GM19468 (cell line): ENCODE data around the gene POU2F2.
"Not testable (repeated sequence)": the region's sequence is repeated elsewhere in the genome, so short reads cannot be mapped to it uniquely, and the experiment has no call there.

Source experiments
- ATAC-seq: cut with Tn5 transposase; IDR thresholded peaks from one replicate; pipeline ENCODE4 v1.9.1; 2021; ENCODE audit warnings: mild to moderate bottlenecking, moderate library complexity, moderate number of reproducible peaks; ENCODE audit not compliant: unreplicated experiment; ENCODE audit errors: extremely low read depth

The POU2F2 gene

GRCh38 chr19:42068361-42068755, 63.9 kb downstream of the POU2F2 start:
- ATAC-seq = no peak

DNA sequence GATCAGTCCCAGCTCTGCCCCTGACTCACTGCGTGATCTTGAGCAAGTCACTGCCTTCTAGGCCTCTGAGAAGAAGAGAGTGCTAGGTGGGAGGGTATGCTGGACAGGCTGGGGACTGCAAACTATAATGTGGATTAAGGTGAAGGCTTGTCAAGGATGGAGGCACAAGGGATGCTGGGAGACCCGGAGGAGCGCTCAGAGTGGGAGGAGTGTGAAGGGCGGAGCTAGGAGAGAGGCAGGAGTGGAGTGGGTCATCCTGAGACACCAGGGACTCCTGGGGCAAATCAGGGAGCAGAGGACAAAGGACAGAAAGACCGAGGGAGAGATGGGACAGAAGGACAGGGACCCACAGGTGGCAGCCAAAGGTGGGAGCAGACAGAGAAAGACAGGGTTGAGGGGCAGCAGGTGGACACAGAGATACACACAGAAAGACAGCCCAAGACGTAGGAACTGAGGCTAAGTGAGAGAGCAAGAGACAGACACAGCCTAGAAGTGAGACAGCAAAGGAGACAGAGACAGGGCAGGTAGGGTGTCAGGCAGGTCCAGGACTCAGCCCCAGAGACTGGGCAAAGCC, 64.8 kb downstream of the POU2F2 start:
- no peak for ATAC-seq

DNA sequence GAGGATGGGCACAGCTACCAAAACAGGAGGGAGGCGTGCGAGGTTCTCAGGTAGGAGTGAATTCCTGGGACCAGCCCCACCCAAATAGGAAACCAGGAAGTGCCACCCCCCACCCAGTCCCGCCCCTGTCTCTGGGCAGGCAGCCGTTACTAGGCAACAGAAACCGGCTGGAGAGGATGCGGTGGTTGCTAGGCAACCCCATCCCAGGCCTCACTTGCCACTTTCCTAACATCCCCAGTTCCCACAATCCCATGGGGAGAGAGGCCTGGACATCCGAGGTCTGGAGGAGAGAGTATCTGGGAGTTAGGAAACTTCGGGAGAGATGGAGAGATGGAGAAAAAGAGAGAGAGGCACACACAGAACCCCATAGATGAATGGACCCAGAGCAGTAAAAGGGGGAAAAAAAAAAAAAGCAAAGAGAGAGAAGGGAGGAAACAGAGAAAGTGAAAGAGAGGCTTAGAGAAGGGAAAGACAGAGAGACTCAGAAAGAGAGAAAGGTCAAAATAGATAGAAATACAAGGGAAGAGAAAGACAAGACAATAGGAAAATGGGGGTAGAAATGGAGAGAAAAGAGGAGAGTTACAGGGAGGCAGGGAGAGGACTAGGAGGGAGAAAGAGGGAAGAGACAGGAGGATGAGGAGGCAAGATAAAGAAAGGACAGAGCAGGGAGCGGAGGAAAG, 66.0 kb downstream of the POU2F2 start:
- ATAC-seq = no peak

GRCh38 chr19:42065511-42065910, 66.7 kb downstream of the POU2F2 start:
- no peak for ATAC-seq

GRCh38 chr19:42065051-42065450, 67.2 kb downstream of the POU2F2 start:
- ATAC-seq = no peak

- ATAC-seq = no peak
Observed at GRCh38 chr19:42064432-42064831, 67.8 kb downstream of the POU2F2 start.

DNA sequence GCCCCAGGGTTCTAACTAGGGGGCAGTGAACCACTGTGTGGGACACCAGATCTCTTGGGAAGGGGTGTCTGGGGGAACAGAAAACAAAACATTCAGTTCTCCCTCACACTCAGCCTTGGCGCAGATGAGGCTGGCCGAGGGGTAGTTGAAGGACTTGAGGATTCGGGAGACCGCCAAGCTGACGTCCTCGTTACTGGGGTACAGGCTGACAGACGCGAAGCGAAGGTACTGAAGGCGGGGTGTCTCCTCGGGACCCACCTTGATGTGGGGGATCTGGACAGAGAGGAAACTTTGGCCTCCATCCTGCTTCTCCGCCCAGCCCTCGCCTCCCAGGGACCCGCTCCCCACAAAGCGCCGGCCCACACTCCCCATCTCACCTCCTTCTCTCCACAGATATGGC, 69.9 kb downstream of the POU2F2 start:
- no peak for ATAC-seq

DNA sequence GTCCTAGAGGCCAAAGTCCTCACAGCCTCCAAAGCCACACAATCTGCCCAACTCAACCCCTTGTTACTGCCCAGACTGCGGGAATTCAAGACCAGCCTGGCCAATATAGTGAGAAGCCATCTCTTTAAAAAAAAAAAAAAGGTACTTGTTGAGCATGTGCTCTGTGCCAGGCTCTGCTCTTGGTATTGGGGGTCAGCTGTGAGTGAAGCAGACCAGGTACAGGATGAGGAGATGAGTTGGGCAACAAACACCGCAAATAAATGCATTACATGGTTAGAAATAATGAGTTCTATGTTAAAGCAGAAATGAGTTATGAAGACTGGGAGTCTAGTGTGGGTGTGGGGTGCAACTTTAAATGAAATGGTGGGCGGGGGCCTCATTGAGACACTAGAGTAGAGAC, 72.1 kb downstream of the POU2F2 start:
- ATAC-seq = no peak

DNA sequence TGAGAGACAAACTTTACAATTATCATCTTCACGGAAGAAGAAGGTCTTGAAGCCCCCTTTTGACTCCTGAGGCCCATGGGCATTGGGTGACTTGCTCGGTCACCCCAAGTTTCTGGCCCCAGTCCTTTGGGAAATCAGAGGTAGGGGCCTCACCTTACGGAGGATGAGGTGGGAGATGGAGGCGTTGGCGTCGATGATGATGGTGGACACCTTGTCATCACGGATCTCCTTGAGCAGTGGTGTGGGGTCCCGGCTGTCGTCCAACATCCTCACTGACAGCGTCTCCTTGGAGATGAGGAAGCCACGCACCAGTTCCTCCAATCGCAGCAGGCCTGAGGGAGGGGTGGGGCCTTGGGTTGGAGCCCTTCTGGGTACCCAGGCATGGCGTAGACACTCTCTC, 73.0 kb downstream of the POU2F2 start:
- no peak for ATAC-seq

- no peak for ATAC-seq
Observed at GRCh38 chr19:42057846-42058245, 74.4 kb downstream of the POU2F2 start.

- no peak for ATAC-seq
Observed at GRCh38 chr19:42054205-42054604, 78.0 kb downstream of the POU2F2 start.

DNA sequence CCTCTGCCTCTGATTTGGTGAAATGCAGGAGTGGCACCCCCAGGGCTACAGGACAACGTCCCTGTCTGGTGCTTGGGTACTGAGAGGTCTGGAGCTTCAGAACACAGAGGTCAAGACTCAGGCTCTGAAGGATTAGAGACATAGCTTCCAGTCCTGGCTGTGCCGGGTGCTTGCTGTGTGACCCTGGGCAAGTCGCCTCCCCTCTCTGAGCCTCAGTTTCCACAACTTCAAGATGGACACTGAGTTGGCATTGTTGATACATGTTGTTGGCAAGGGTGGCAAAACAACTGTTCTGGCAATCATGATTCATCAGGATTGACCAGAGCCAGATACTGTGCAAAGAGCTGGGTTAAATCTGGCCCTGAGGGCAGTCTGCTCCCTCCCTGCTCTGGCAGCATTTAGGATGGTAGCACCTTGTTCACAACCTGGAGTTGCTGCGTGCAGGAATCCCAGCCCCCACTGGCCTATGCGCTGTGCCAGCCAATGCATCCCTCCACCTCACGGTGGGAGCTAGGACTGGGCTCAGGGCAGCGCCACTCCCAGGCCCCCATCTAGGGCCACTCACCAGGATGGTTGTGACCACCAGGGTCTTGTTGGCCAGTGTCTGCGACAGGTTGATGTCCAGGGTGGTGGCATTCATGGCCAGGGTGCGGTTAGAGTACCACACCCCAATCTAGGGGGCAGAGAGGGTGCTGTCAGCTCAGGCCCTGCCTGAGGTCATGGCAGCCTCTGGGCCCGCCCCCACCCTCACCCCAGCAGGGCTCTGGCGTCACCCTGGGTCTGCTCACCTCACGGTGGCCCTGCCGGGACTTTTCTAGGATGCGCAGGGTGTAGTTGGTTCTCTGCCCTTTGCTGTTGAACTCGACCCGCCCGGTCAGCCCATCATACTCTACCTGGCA, 79.0 kb downstream of the POU2F2 start:
- ATAC-seq = no peak

- no peak for ATAC-seq
Observed at GRCh38 chr19:42052241-42052863, 79.9 kb downstream of the POU2F2 start.

- no peak for ATAC-seq
Observed at GRCh38 chr19:42051166-42052115, 80.8 kb downstream of the POU2F2 start.

GRCh38 chr19:42048992-42049391, 83.3 kb downstream of the POU2F2 start:
- no peak for ATAC-seq

DNA sequence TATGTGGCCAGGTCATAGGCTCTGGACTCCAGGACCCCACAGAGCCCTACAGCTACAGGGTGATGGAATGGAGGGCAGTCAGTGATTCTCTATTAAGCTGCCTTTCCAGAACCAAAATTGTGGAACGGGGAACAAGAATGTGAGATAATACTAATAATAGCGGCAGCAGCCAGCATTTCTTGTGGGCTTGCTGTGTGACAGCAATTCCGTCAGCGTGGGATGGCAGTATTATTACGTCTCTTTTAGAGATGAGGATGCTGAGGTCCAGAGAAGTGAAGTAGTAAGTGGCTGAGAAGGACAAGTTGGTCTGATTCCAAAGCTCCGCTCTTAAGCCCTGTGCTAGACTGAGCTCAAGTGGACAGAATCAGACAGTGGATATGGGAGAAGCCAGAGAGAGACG, 86.7 kb downstream of the POU2F2 start:
- no peak for ATAC-seq

DNA sequence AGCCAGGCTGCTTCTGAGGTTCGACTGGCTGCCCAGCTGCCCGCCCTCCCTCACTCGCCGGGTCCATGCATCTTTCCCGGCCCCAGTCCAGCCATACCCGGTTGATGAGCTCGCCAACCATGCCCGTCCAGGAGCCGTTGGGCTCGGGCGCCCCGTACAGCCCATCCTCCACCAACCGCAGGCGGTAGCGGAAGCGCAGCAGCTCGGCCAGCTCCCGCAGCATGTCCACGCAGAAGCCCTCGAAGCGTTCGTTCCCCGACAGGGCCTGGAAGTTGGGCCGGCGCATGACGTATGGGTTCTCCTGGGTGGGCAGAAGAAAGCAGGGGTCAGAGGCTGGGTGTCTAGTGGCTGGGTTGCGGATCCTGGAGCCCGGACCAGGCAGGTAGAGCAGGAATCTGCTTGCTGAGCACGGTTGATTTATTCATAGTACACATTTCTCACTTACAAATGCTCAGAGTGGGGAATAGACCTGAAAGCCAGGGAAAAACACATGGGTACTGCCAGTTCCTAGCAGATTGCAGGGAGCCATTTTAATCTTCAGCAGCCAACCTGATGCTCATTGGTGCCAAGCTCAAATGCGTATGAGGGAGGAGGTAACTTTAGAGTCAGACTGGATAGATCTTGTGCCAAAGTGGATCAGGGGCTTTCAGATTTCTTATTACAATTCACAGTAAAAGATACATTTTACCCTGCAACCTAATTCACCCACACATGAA, 89.6 kb downstream of the POU2F2 start:
- ATAC-seq = no peak

- not testable (repeated sequence) for ATAC-seq
Observed at GRCh38 chr19:42040491-42040890, 91.8 kb downstream of the POU2F2 start.

GRCh38 chr19:42040031-42040430, 92.2 kb downstream of the POU2F2 start:
- ATAC-seq = no peak
